Measurements from ENCODE around the gene RIIAD1.

GRCh38 chr1:151703813-151704212 lies 17.5 kb upstream of the RIIAD1 start:
- no peak for TF ChIP-seq CTCF (tag by site-specific recombination; IDR thresholded peaks at IDR 0.05)
- TF ChIP-seq ZNF423 (tag by site-specific recombination; IDR thresholded peaks at IDR 0.05) = no peak
- TF ChIP-seq ZNF510 (tag by site-specific recombination; IDR thresholded peaks at IDR 0.05; ENCODE audit: insufficient replicate concordance) = no peak
